Measurements from ENCODE around the gene TRAPPC1.
"Not testable (repeated sequence)": the region's sequence is repeated elsewhere in the genome, so short reads cannot be mapped to it uniquely, and the experiment has no call there.

Gene TRAPPC1

DNA sequence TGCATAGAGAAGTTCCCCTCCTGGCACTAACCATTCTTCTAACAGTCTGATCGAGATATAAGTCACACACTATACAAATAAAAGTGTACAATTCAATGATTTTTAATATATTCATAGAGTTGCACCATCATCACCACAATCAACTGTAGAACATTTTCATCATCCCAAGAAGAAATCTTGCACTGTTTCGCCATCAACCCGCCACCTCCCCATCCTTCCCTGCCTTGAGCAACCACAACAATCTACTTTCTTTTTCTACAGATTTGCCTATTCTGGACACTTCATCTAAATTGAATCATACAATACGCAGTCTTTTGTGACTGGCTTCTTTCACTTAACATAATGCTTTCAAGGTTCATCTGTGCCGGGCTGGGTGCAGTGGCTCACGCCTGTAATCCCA lies 37.7 kb upstream of the TRAPPC1 start:
- no peak overlapping the region for H3K4me3 ChIP-seq (ENCODE audit: low read depth, low read length)
- no peak for DNase-seq (ENCODE audit: low read depth)

DNA sequence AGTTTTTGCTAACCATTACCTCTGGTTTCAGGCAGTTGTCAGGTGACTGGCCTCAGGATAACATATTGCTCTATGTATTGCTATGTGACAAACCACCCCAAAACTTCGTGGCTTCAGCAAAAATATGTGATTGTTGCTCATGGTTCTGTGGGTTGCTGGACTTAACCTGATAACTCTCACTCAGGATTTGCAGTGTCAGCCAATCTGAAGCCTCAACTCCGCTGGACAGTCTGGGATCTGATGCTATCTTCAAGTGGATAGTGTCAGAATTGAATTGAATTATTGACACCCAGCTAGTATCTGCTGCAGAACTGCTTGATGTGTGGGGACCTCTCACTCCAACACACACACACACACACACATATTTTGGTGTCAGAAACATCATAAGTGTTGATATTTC lies 36.0 kb upstream of the TRAPPC1 start:
- no peak overlapping the region for H3K4me3 ChIP-seq (ENCODE audit: low read depth, low read length)
- DNase-seq (ENCODE audit: low read depth), result no peak
- TF ChIP-seq, protein P1, sequence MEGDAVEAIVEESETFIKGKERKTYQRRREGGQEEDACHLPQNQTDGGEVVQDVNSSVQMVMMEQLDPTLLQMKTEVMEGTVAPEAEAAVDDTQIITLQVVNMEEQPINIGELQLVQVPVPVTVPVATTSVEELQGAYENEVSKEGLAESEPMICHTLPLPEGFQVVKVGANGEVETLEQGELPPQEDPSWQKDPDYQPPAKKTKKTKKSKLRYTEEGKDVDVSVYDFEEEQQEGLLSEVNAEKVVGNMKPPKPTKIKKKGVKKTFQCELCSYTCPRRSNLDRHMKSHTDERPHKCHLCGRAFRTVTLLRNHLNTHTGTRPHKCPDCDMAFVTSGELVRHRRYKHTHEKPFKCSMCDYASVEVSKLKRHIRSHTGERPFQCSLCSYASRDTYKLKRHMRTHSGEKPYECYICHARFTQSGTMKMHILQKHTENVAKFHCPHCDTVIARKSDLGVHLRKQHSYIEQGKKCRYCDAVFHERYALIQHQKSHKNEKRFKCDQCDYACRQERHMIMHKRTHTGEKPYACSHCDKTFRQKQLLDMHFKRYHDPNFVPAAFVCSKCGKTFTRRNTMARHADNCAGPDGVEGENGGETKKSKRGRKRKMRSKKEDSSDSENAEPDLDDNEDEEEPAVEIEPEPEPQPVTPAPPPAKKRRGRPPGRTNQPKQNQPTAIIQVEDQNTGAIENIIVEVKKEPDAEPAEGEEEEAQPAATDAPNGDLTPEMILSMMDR (IDR thresholded peaks at IDR 0.05; ENCODE audit: insufficient read depth, low read depth, low read length, missing control alignments), result no peak

More for the DNA sequence above, 37.7 kb upstream of the TRAPPC1 start:
- TF ChIP-seq, protein P1 (IDR thresholded peaks at IDR 0.05; ENCODE audit: insufficient read depth, low read depth, low read length, missing control alignments), result no peak

DNA sequence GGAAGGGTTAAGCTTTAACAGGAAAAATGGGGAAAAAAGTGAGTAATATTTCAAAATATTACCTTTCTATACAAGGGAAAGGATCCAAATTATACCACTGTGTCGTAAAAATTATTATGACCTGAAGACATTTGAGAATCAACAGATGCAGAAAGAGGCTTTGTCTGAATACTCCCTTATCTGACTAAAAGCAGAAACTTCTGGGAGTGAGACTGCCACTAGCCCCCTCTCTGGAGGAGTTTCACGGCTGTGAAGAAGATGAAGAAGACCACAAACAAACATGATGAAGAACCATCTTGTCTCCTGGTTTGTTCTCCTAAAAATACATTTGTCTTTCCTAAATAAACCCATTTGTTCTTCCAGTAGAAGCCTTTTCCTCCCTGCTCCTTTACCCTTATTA lies 29.7 kb upstream of the TRAPPC1 start:
- TF ChIP-seq, protein P1 (IDR thresholded peaks at IDR 0.05; ENCODE audit: insufficient read depth, low read depth, low read length, missing control alignments), result no peak
- H3K4me3 ChIP-seq (ENCODE audit: low read depth, low read length), result no peak overlapping the region
- DNase-seq (ENCODE audit: low read depth), result no peak

DNA sequence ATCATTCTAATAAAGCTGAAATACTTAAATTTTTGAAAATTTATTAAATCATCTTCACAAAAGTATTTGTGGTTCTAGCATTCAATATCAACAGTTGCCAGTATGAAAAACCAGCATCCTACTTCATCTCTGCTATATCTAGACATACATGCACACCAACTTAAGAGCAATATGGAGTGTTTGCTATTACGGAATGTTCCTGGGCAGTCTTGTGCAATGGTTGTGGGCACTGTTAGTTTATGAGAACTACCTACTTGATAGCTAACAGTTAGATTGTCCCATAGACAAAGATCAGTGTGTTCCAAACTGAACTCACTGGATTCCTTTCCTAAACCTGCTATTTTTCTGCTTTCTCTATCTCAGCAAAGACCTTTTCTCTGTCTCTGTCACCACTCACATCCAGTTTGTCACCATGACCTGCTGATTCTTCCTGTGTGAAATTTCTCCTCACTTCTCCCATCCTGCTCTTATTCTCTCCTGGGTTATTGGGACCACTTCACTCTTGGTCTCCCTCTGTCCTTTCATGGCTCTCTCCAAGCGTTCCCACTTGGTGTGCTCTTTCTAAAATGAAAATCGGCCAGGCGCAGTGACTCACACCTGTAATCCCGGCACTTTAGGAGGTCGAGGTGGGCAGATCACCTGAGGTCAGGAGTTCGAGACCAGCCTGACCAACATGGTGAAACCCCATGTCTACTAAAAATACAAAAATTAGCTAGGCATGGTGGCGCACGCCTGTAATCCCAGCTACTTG lies 27.9 kb upstream of the TRAPPC1 start:
- TF ChIP-seq, protein P1 (IDR thresholded peaks at IDR 0.05; ENCODE audit: insufficient read depth, low read depth, low read length, missing control alignments), result no peak
- DNase-seq (ENCODE audit: low read depth), result no peak
- no peak overlapping the region for H3K4me3 ChIP-seq (ENCODE audit: low read depth, low read length)

DNA sequence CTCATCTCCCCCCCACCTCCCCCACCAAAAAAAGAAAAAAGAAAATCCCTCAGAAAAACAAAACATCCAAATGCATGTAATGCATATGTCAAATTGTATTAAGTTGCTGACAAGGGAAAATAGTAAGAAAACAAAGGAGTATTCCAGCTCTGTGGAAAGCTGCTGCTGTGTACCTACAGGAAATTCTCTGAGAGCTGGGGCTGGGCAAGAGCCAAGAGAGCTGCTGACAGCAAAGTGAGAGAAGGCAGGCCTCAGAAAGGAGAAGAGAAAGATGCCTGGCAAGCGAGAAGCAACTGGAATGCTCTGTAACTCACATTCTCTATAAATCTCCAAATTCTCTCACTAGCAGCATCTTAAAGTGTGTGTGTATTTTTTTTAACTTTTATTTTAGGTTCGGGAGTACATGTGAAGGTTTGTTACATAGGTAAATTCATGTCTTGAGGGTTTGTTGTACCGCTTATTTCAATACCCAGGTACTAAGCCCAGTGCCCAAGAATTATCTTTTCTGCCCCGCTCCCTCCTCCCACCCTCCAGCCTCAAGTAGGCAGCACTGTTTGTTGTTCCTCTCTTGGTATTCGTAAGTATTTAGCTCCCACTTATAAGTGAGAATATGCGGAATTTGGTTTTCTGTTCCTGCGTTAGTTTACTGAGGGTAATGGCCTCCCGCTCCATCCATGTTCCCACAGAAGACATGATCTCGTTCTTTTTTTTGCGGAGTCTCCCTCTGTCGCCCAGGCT lies 24.7 kb upstream of the TRAPPC1 start:
- TF ChIP-seq, protein P1 (IDR thresholded peaks at IDR 0.05; ENCODE audit: insufficient read depth, low read depth, low read length, missing control alignments), result no peak
- no peak overlapping the region for H3K4me3 ChIP-seq (ENCODE audit: low read depth, low read length)
- DNase-seq (ENCODE audit: low read depth), result no peak

DNA sequence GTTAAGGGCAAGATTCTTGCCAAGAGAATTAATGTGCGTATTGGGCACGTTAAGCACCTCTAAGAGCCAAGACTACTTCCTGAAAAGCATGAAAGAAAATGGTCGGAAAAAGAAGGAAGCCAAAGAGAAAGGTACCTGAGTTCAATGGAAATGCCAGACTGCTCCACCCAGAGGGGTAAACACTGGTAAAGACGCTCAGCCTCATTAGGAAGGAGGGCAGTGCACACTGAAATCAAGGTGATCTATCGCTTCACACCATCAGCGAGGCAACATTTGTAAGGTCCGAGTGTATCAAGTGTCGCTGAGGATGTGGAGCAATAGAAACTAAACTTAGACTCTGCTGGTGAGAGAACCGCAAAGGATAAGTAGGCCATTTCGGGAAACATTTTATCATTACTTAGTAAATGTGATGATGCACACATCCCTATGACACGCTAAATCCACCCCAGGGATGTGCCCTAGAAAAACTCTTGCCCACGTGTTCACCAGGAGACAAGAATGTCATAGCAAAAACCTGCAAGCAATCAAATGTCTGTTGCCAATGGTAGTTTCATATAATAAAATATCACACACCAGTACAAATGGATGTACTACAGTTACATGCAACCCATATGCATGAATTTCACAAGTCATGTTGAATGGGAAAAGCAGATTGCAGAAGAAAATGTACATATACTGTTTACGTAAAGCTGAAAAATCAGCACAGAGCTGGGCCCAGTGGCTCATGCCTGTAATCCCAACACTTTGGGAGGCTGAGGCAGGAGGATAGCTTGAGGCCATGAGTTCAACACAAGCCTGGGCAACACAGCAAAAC lies 23.9 kb upstream of the TRAPPC1 start:
- no peak overlapping the region for H3K4me3 ChIP-seq (ENCODE audit: low read depth, low read length)
- no peak for DNase-seq (ENCODE audit: low read depth)
- TF ChIP-seq, protein P1 (IDR thresholded peaks at IDR 0.05; ENCODE audit: insufficient read depth, low read depth, low read length, missing control alignments), result no peak

DNA sequence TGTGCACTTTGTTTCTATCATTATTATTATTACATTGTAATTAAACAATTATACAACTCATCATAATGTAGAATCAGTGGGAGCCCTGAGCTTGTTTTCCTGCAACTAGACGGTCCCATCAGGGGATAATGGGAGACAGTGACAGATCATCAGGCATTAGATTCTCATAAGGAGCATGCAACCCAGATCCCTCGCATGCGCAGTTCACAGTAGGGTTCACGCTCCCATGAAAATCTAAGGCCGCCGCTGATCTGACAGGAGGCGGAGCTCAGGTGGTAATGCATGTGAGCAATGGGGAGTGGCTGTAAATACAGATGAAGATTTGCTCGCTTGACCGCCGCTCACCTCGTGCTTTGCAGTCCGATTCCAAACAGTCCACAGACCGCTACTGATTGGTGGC lies 21.5 kb upstream of the TRAPPC1 start:
- H3K4me3 ChIP-seq (ENCODE audit: low read depth, low read length); DNase-seq (ENCODE audit: low read depth): not testable (repeated sequence)

Data from GM12865 (cell line).